IPS-15b (cell line): ENCODE results near the gene PRRT1.

Experiments used
- H3K27me3 ChIP-seq: one replicate; pipeline ENCODE4 v1.6.1; 2013; ENCODE audit warnings: low read length; ENCODE audit not compliant: control insufficient read depth, insufficient read depth
- H3K36me3 ChIP-seq: one replicate; pipeline ENCODE4 v1.6.1; 2013; ENCODE audit warnings: low read length; ENCODE audit not compliant: control insufficient read depth, insufficient read depth
- H3K4me1 ChIP-seq: one replicate; pipeline ENCODE4 v1.6.1; 2013; ENCODE audit warnings: mild to moderate bottlenecking, low read length; ENCODE audit not compliant: control insufficient read depth, insufficient read depth
- H3K4me3 ChIP-seq: one replicate; pipeline ENCODE4 v1.5.1; 2013; ENCODE audit warnings: low read depth, low read length
- H3K9ac ChIP-seq: one replicate; pipeline ENCODE4 v1.6.1; 2013; ENCODE audit warnings: low read depth, mild to moderate bottlenecking, low read length
- H3K9me3 ChIP-seq: one replicate; pipeline ENCODE4 v1.6.1; 2013; ENCODE audit warnings: mild to moderate bottlenecking, low read length; ENCODE audit not compliant: control insufficient read depth, insufficient read depth

Gene PRRT1

GRCh38 chr6:32177788-32178546, 26.2 kb upstream of the PRRT1 start, which contains the start of gene RNF5:
RNF5 (plus strand) TSS chr6:32178405; CDS start chr6:32178512, 107 bp downstream.
- Histone ChIP-seq H3K9ac (peak within 1 kb of the TSS; percentile 93), H3K4me3 (peak within 1 kb of the TSS; percentile 95), H3K27me3 (no peaks in the 10 kb centered on the region), H3K36me3 (peaks cover 25% of the 10 kb centered on the region), H3K9me3 (no peaks in the 10 kb centered on the region), H3K4me1 (peaks cover 10% of the 10 kb centered on the region)

- peaks cover 10% of the 10 kb centered on the region for H3K4me1 ChIP-seq
- peak overlapping the region; percentile 93 for H3K9ac ChIP-seq
- H3K4me3 ChIP-seq, result peak overlapping the region; percentile 95
Measured at GRCh38 chr6:32177183-32177787, 25.5 kb upstream of the PRRT1 start.

GRCh38 chr6:32176476-32177182, 24.9 kb upstream of the PRRT1 start:
- Histone ChIP-seq H3K9ac (peak overlapping the region; percentile 93), H3K27me3 (no peaks in the 10 kb centered on the region), H3K4me3 (peak overlapping the region; percentile 95), H3K4me1 (peaks cover 10% of the 10 kb centered on the region), H3K36me3 (peaks cover 14% of the 10 kb centered on the region), H3K9me3 (no peaks in the 10 kb centered on the region)

More at GRCh38 chr6:32177183-32177787, 25.5 kb upstream of the PRRT1 start:
- Histone ChIP-seq H3K9me3 (no peaks in the 10 kb centered on the region), H3K27me3 (no peaks in the 10 kb centered on the region), H3K36me3 (peaks cover 18% of the 10 kb centered on the region)

DNA sequence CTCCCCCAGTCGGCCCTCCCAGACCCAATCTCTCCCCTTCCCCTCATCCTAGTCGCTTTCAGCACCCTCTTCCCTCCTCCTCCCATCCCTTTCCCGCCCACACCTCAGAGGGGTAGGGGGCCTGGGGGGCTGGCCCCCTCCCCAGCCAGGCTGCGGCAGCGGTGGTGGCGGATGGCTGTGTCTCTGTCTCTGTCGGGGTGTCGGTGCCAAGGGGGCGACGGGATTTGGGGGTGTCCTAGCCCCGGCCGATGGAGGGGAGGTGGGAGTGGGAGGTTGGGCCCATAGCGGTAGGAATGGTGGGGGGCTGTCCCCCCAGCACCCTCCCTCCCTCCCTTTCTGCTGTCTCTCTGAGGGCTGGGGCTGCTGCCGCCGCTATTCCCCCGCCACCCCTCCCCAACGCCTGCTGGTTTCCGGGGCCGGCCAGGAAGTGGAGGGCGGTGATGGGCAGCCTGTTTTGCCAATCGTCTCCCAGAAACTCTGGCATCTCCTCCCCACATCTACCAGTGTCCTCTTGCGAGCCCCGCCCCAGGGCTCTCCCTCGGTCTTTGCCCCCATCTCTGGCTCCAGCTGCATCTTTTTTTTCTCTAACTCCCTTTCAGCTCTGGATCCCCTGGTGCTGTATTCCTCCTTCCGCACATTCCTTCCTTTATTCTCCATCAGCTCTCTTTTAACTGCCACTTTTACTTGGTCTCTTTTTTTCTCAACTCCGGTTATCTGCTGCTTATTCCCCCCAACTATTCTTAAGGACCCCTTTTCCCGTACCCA, 24.2 kb upstream of the PRRT1 start, which contains the start of gene AGPAT1:
AGPAT1 (minus strand) TSS at position 374 of the 765 bp plus-strand sequence. CDS start 4,588 bp downstream, outside the sequence.
- no peaks in the 10 kb centered on the region for H3K27me3 ChIP-seq
- H3K36me3 ChIP-seq, result peaks cover 10% of the 10 kb centered on the region
- H3K4me1 ChIP-seq, result peaks cover 10% of the 10 kb centered on the region
- H3K9me3 ChIP-seq, result no peaks in the 10 kb centered on the region
- peak within 1 kb of the TSS; percentile 93 for H3K9ac ChIP-seq
- peak within 1 kb of the TSS; percentile 95 for H3K4me3 ChIP-seq

GRCh38 chr6:32175322-32175710, 23.6 kb upstream of the PRRT1 start:
- Histone ChIP-seq H3K27me3 (no peaks in the 10 kb centered on the region), H3K4me1 (peaks cover 10% of the 10 kb centered on the region), H3K9me3 (no peaks in the 10 kb centered on the region), H3K4me3 (peak overlapping the region; percentile 93), H3K9ac (peak overlapping the region; percentile 87), H3K36me3 (peaks cover 14% of the 10 kb centered on the region)

DNA sequence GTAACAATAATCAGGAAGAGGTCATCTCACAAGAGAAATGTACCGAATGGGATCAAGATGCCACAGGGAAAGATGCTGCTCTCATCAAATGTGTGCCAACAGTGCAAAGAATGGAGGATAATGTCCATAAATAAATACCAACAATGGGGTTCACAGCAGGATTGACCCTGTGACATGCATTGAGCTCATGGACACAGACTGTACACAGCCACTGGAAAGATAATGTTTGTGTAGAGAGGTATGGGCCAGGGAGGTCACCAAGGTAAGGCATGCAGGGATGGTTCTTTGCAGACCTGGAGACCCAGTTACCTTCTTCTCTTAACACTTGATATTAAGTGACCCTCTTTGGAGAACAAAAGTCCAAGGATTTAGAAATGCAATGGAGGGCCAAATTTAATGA, 22.7 kb upstream of the PRRT1 start:
- H3K9me3 ChIP-seq, result no peaks in the 10 kb centered on the region
- no peak overlapping the region for H3K9ac ChIP-seq
- peak overlapping the region; percentile 93 for H3K4me3 ChIP-seq
- peaks cover 17% of the 10 kb centered on the region for H3K36me3 ChIP-seq
- H3K27me3 ChIP-seq, result no peaks in the 10 kb centered on the region
- H3K4me1 ChIP-seq, result peaks cover 9% of the 10 kb centered on the region

DNA sequence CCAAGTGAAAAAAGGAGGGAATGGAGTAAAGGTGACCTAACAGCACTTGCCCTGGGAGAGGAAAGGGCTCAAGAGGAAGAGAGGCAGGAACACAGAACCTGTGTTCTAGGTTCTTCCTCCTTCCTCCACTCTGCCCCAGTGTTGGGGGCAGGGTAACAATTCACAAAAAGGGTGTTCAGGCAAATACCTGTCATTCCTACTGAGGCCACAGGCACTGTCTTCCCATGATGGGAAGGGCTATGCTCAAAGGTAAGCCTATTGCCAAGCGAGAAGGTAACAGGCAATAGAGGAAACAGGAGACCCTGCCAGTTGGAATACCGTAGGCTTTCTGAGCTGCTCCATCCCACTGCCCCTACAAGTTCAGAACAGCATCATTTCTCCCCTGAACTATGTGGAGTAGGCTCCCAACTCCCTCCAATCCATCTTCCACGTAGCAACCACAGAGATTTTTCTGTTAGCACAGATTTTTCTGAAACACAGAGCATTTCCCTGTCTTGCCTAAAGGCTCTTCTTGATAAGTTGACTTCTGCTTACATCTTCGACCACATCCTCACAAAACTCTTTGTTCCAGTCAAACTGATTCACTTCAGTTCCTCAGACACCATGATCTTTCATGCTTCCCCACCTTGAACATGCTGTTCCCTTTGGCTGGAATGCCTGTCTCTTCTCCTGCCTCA, 21.4 kb upstream of the PRRT1 start:
- no peaks in the 10 kb centered on the region for H3K9me3 ChIP-seq
- H3K4me3 ChIP-seq, result no peak overlapping the region
- peaks cover 21% of the 10 kb centered on the region for H3K36me3 ChIP-seq
- H3K4me1 ChIP-seq, result peaks cover 5% of the 10 kb centered on the region
- no peak overlapping the region for H3K9ac ChIP-seq
- H3K27me3 ChIP-seq, result no peaks in the 10 kb centered on the region

DNA sequence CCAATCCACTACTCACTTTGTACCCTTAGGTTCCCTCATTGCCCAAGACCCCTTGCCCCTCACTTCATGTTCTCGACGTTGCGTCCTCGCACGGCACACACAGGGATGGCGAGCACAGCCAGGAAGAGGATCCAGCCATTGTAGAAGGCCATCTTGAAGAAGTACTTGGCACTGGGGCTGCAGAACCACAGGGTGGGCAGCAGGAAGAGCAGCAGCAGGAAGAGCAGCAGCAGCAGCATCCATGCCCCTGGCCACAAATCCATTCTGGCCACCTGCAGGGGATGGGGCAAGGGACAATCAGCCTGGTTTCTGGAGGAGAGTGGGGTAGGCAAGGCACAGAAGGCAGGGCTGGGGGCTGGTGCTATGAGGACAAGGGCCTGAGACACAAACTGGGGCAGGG, 19.5 kb upstream of the PRRT1 start:
- Histone ChIP-seq H3K36me3 (peaks cover 21% of the 10 kb centered on the region), H3K9ac (no peak overlapping the region), H3K27me3 (no peaks in the 10 kb centered on the region), H3K4me3 (no peak overlapping the region), H3K9me3 (no peaks in the 10 kb centered on the region), H3K4me1 (peaks cover 9% of the 10 kb centered on the region)

DNA sequence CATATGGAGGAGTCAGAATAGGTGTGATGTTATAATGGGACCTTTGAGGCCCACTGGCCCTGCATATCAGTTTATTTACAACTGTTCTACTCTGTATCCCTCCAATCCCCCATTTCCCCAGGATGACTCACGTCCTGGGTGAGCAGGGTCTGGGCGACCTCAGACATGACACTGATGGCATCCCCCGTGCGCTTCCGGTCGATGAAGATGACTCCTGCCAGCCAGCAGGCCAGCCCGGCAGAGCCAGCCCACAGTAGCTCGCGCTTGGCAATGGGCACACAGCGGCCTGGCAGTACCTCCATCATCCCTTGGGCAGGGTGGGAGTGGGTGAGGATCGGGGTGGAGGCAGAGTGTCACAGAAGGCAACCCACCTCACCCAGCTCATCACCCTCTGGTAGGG, 18.6 kb upstream of the PRRT1 start:
- Histone ChIP-seq H3K9me3 (no peaks in the 10 kb centered on the region), H3K36me3 (peaks cover 21% of the 10 kb centered on the region), H3K4me1 (peaks cover 12% of the 10 kb centered on the region), H3K9ac (no peak overlapping the region), H3K4me3 (no peak overlapping the region), H3K27me3 (no peaks in the 10 kb centered on the region)

DNA sequence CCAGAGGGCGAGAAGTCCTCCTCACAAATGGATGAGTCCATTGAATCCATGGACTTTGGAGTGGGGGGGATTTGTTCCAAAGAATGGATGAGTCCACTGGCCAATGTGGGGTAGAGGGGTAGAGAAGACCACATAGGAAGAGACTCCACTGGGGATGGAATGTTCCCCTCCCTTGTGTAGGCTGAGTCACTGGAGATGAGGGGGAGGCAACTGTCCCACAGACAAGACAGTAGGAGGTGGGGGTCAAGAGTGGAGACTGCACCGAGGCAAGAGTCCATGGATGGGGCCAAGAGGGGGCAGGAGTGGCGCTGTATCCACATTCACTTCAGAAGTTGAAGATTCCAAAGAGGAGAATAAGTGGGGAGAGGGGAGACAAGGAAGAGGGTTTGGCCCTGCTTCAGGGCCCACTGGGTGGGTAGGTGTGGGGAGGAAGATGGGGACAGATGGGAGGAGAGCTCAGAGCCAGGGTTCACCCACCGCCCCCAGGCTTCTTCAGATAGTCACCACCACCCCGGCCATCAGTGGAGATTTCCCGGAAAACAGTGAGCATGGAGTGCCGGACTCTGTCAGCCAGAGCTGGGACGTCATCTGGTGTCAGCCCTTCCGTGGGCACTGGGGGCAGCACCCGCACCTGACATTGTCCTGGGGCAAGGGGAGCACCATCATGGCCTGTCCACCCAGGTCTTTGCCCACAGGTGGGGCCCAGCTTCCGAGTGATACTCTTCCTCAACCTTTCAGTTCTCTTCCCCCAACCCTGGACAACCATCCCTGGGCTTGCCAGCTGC, 17.3 kb upstream of the PRRT1 start:
- H3K9ac ChIP-seq, result no peak overlapping the region
- H3K27me3 ChIP-seq, result no peaks in the 10 kb centered on the region
- H3K4me1 ChIP-seq, result peaks cover 12% of the 10 kb centered on the region
- H3K4me3 ChIP-seq, result no peak overlapping the region
- no peaks in the 10 kb centered on the region for H3K9me3 ChIP-seq
- H3K36me3 ChIP-seq, result peaks cover 21% of the 10 kb centered on the region
